T-helper 1 cell treated with Interleukin-12 subunit alpha and Interleukin-12 subunit beta and Interleukin-4 antibody, amounts not matched to agents 30 ng/mL and 1 ng/mL, for 36 hours (primary cell): Measurements from ENCODE around the gene PML. TPM values are rescaled to one million over a fixed set of nuclear protein-coding genes. Genes with fewer than 3 reads are reported as not detected.

ENCODE experiments used
- intact Hi-C: fragments of 100-400 bp; cut with micrococcal nuclease; formaldehyde crosslinking; loops from one replicate; pipeline ENCODE4 v1.15.1; 2024
- total RNA-seq: library from RNA; stranded (reverse); gene quantifications from 2 replicates; pipeline ENCODE4 v1.2.3, GENCODE V29; 2022

PML gene
- total RNA-seq, 1 donor from 2014 or later: 111 TPM

- intact Hi-C loops: no loop called here
Observed at GRCh38 chr15:73984208-73984979, 10.1 kb upstream of the PML start.

GRCh38 chr15:73985101-73985873, 9.2 kb upstream of the PML start:
- intact Hi-C loops: no loop called here

- intact Hi-C loops: no loop called here
Observed at GRCh38 chr15:73986055-73986775, 8.3 kb upstream of the PML start.

- intact Hi-C loops: no loop called here
Observed at GRCh38 chr15:73986776-73987056, 7.8 kb upstream of the PML start.

- intact Hi-C loops: no loop called here
Observed at GRCh38 chr15:73987250-73987649, 7.3 kb upstream of the PML start.

- intact Hi-C loops: no loop called here
Observed at GRCh38 chr15:73987681-73988444, 6.7 kb upstream of the PML start.

GRCh38 chr15:73988445-73988969, 6.0 kb upstream of the PML start:
- intact Hi-C loops: no loop called here

- intact Hi-C loops: no loop called here
Observed at GRCh38 chr15:73989001-73989798, 5.3 kb upstream of the PML start.

GRCh38 chr15:73990250-73991005, 4.1 kb upstream of the PML start:
- intact Hi-C loops: loop anchor here (5.0 to 10.0 kb wide), 4 partner anchors 356 to 1873 kb away; partner anchors contain the start of genes ARIH1, EDC3, MYO9A and NPTN

GRCh38 chr15:73991260-73991659, 3.3 kb upstream of the PML start:
- intact Hi-C loops: loop anchor here (5.0 to 10.0 kb wide), 4 partner anchors 356 to 1874 kb away; partner anchors contain the start of genes ARIH1, EDC3, MYO9A and NPTN

- intact Hi-C loops: loop anchor here (5.0 to 10.0 kb wide), 4 partner anchors 357 to 1875 kb away; partner anchors contain the start of genes ARIH1, EDC3, MYO9A and NPTN
Observed at GRCh38 chr15:73991726-73992593, 2.6 kb upstream of the PML start, which contains the start of gene STOML1. Gene STOML1, minus strand, starts transcription at chr15:73992295. Its CDS starts 72 bp downstream, at chr15:73992223.

GRCh38 chr15:73992594-73992898, 2.0 kb upstream of the PML start:
- intact Hi-C loops: loop anchor here (5.0 to 10.0 kb wide), 4 partner anchors 358 to 1875 kb away; partner anchors contain the start of genes ARIH1, EDC3, MYO9A and NPTN

- intact Hi-C loops: loop anchor here (5.0 to 10.0 kb wide), 4 partner anchors 359 to 1876 kb away; partner anchors contain the start of genes ARIH1, EDC3, MYO9A and NPTN
Observed at GRCh38 chr15:73993211-73993994, 1.1 kb upstream of the PML start.

- intact Hi-C loops: loop anchor here (1.0 to 10.0 kb wide), 10 partner anchors 13 to 1878 kb away; partner anchors contain the start of genes ARIH1, CLK3, EDC3 and MYO9A
Observed at GRCh38 chr15:73994912-73995622, 551 bp downstream of the PML start.

- intact Hi-C loops: loop anchor here (10.0 kb wide), 2 partner anchors 361 to 1521 kb away; partner anchors contain the start of genes ARIH1 and NPTN
Observed at GRCh38 chr15:73996267-73996666, 1.8 kb downstream of the PML start.

GRCh38 chr15:73996939-73997338, 2.4 kb downstream of the PML start:
- intact Hi-C loops: loop anchor here (1.0 to 10.0 kb wide), 3 partner anchors 10 to 1522 kb away; partner anchors contain the start of genes ARIH1 and NPTN
